GM12874 (cell line): Measurements from ENCODE around the gene STX4.

Source experiments
- CTCF ChIP-seq: IDR thresholded peaks from 2 replicates; pipeline ENCODE4 v1.5.1; 2011; ENCODE audit warnings: low read depth, mild to moderate bottlenecking, control low read depth, low read length, moderate library complexity; ENCODE audit not compliant: insufficient read depth

STX4 gene

GRCh38 chr16:31036691-31037090 lies 3.3 kb downstream of the STX4 start:
- TF ChIP-seq CTCF: no peak

DNA sequence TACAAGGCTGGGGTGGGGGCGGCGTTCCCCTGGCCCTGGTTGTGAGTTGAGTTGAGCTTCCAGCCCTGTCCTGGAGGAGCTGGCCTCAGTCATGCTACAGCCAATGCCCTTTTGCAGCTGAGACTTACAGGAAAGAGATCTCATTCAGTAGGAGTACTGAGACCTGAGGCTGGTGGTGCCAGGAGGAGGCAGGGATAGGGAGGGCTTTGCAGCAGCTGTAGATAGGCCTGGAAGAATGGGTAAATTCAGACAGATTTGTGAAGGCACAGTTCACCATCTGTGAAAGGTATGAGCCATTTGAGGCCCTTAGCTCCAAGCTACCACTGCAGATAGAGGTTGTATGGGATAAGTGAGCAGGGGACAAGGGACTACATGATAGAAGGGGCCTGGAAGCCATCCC lies 5.6 kb downstream of the STX4 start:
- no peak for TF ChIP-seq CTCF

- TF ChIP-seq CTCF: no peak
Measured at GRCh38 chr16:31042866-31043265, 9.5 kb downstream of the STX4 start.

- TF ChIP-seq CTCF: no peak
Measured at GRCh38 chr16:31043352-31043751, 10.0 kb downstream of the STX4 start.

- no peak for TF ChIP-seq CTCF
Measured at GRCh38 chr16:31043898-31044481, 10.6 kb downstream of the STX4 start.

DNA sequence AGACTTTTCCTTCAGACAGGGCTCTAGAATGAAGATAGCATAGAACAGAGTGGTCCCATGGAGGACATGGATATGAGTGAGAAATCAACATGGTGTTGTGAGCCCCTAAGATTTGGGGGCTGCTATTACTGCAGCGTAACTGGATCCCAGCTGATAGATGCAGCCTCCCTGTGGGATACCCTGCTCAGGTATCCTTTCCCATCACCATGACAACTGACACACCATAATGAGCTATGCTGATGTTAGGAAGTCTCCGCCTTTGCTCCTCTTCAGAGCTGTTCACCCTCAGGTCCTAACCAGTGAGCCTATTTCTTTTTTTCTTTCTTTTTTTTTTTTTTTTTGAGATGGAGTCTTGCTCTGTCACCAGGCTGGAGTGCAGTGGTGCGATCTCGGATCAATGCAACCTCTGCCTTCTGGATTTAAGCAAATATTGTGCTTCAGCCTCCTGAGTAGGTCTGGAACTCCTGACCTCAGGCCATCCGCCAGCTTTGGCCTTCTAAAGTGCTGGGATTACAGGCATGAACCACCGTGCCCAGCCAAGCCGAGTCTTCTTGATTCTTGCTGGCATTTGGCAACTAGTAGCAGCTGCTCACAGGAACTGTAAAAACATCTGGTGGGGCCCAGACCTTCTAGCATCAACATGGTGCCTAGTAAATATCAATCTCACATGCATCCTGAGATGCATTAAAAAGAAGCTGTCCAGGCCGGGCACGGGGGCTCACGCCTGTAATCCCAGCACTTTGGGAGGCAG lies 17.1 kb downstream of the STX4 start:
- TF ChIP-seq CTCF: no peak

DNA sequence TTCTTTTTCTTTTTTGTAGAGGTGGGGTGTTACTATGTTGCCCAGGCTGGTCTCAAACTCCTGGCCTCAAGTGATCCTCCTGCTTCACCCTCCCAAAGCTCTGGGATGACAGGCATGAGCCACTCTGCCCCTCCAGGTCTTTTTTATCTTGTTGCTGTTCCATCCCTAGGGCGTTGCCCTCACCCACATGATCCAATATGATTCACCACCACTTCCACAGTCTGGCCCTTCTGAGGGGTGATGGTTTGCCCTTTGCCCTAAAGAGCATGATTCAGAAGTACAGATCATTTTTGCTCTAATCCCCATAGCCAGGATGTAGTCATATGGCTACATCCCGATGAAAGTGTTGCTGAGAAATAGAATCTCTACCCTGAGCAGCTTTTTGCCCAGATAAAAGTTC lies 18.8 kb downstream of the STX4 start:
- no peak for TF ChIP-seq CTCF
